Raji (cell line): ENCODE results near the gene CABP2.

Experiments used
- POLR2A ChIP-seq: IDR thresholded peaks from 2 replicates; pipeline ENCODE4 v1.6.1; 2011; ENCODE audit warnings: low read depth, low read length, control low read depth; ENCODE audit not compliant: insufficient read depth

The CABP2 gene

DNA sequence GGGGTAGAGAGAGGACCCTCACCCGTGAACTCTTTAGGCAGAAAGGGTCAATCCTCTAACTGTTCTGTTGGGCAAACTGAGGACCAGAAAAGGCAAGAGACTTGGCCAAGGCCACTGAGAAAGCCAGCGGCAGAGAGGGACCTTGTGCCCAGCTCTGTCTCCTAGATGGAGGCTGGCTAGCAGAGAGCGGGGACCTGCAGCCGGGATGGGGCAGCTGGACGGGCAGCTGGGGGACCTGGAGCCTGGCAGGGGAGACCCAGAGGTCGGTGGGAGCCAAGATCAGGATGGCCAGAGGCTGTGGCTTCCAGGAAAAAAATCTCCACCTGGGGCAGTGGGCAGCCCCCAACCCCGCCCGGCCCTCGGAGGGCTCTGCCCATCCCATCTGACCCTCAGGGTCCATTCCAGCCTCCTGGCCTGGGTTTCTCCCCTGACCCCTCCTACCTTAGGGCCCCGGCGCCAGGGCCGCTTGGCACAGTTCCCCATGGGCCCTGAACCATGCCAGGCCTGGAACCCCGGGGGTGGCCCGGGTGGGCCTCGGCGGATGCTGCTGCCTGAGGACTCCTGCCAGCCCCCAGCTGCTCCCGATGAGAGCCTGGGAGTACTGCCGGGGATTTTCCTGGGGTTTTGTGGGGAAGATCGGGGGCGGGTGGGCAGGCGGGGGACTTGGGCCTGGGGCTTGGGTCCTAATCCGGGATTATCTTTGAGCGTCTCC is at the start of gene CABP2:
Gene CABP2, minus strand, starts transcription at position 603 of the 712 bp plus-strand sequence. Its CDS starts 120 bp downstream, at position 483.
- no peak for TF ChIP-seq POLR2A

DNA sequence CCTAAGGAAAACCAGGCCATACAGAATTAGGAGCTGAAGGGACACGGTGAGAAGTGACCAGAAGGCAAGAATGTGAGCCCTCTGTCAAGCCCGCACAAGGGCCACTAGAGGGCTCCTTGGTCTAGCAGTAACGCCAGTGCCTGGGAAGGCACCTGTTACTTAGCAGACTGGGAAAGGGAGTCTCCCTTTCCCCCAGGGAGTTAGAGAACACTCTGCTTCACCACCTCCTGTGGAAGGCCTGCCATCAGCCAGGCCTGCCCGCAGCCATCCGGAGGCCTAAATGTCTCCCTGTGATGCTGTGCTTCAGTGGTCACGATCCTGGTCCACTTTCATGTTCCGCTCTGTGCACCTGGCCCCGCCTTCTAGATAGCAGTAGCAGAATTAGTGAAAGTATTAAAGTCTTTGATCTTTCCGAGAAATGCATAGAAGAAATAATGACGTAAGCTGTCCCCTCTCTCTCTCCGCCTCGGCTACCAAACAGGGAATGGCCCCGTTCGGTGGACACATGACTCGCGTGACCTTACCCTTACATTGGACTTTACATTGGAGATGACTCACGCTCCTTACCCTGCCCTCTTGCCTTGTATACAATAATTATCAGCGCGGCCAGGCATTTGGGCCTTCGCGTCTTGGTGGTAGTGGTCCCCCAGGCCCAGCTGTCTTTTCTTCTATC is 49.6 kb upstream of the CABP2 start:
- TF ChIP-seq POLR2A: no peak

DNA sequence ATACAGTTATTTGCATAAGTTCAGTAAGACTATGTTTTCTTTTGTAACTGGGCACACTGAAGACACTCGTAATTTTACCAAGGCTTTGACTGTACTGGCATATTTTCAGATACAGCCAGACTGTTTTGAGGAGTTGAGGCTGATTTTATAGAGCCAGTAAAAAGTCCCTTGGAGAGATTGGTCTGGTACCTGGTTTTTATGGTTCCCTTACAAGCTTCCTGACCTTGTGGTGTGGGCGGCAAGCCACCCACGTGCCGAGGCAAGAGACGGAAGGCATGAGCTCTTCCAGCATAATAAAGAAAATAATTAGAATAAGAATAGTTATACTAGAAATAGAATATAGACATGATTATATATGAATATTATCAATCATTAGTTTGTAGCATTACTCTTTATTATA is 49.1 kb upstream of the CABP2 start:
- no peak for TF ChIP-seq POLR2A

DNA sequence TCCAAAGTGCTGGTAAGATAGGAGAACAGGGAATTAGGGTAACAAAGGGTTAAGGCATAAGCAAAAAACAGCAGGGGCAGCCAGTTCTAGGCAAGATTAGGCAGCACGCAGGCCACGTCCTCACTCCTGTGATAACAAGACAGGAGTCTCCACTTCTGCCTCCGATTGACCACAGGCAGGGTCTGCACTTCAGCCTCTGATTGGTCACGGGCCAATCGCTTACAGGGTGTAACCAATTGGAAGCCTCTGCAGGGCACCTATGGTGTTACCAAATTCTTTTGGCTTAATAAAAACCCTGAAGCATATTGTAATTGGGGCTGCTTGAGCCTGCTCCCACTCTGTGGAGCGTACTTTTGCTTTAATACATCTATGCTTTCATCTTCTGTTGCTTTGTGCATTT is 48.2 kb upstream of the CABP2 start:
- no peak for TF ChIP-seq POLR2A

DNA sequence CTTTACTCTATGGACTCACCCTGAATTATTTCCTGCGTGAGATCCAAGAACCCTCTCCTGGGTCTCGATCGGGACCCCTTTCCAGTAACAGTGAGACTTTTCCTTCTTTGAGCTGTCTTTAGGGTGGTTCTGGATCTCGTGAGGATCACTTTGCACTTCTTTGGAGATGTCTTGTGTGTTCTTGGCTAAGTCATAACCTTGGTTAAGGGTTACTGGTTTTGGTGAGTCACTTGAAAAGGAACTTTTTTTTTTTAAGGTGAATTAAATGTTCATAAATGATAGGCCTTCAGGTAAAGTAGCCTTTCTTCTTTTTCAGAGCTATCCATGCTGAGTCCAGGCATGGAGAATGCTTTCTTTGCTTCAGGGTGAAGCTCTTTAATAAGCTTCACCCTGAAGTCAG is 41.0 kb upstream of the CABP2 start:
- TF ChIP-seq POLR2A: no peak

DNA sequence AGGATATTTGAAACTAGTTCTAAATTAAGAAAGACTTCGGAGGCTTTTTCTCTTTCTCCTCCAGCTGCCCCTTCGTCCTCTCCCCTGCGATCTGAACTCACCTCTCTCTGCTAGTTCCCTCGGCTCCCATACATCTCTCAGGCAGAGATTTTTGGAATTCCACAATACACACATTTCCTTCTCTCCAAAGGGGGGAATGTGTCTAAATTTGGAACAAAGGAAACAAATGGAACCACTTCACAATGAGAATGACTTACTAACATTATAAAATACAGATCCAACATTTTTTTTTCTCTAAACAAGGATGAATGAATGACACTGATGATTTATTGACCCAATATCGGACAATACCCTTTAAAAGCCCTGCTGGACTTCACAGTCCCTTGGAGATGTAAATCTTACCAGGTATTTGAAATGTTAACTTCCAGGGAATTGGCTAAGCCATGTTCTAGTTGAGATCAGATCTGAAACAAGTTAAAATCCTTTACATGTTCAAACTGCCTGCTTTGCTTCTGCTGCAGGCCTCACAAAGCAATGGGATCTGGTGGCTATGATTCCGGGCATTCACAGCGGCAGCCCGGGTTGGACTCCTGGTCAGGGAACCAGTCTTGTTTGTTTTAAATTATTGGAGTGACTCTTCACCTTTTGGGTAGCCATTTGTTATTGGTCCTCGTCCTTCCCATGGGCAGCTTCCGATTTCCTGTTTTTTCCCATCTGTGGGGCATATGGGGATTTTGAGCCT is 39.9 kb upstream of the CABP2 start:
- TF ChIP-seq POLR2A: no peak

DNA sequence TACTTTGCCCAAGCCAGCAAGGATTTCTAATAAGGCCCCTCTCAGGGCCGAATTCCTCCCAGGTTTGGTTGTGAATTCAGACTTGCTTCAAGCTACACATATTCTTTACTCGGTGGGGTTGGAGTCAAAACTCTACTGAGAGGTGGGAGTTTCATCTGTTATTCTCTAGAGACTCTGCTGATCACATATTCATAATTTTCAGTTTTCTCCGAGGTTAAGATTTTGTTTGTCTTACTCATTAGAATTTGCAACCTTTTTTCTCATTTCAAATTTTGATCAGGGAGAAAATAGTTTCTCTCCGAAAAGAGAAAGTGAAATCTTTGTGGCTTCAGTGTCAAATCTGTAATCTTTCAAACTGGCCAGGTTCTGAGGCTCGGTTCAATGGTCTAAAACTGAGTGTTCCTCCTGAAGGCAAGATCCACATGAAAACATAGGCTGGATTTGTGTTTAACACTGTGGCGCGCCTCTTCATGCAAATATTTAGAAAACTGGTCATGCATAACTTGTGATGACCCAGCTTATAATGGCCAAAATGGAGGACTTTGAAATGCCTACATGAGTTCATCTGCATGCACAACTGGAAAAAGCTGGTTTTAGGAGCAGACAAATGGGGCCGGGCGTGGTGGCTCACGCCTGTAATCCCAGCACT is 38.8 kb upstream of the CABP2 start:
- TF ChIP-seq POLR2A: no peak

DNA sequence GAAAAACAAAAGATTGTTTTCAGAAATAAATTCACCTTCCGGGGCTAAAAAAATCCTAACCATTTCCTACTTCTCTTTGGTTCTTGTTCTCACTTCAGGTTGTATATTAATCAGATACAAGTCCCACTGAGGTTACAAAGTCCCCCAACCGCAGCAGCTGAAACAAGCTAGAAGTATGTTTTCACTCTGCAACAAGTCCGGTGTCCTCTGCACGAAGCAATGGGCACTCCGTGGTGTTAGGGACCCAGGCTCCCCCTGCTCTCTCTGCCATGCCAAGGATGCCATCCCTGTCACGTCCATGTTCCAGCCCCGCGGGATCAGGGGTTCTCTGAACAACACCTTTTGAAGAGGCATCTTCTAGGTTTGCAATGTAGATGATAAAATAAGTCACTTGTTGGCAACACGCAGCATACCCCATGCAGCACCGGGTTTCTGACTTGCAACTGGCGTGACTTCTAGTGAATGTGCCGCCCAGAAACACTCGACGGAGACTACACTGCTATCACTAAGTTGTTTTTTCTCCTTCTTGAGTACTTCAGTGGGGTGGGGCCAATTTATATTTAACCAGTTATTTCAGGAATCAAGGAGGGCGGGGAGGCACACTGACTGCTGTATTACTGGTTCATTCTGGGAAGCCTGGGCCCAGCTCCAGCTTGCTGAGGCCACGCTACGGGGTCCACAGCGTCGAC is 35.0 kb upstream of the CABP2 start:
- TF ChIP-seq POLR2A: no peak

DNA sequence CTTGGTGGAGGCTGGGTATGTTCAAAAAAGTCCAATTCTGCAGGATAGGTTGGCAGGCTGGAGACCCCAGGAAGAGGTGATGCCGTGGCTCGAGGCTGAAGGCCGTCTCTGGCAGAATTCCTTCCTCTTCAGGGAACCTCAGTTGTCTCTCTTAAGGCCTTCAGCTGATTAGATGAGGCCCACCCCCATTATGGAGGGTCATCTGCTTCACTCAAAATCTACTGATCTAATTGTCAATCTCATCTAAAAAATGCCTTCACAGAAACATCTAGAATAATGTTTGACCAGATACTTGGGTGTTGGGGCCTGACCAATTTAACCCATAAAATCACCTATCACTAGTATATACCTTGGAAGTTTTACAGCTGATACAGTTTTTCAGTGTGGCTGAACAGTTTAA is 33.0 kb upstream of the CABP2 start:
- no peak for TF ChIP-seq POLR2A

DNA sequence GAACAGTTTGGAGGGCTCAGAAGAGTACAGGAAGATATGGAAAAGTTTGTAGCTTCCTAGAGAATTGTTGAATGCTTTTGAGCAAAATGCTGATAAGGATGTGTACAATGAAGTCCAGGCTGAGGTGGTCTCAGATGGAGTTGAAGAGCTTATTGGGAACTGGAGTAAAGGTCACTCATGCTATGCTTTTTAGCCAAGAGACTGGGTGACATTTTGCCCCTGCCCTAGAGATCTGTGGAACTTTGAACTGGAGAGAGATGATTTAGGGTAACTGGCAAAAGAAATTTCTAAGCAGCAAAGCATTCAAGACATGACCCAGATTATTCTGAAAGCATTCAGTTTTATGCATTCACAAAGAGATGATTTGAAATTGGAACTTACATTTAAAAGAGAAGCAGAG is 27.9 kb upstream of the CABP2 start:
- TF ChIP-seq POLR2A: no peak

DNA sequence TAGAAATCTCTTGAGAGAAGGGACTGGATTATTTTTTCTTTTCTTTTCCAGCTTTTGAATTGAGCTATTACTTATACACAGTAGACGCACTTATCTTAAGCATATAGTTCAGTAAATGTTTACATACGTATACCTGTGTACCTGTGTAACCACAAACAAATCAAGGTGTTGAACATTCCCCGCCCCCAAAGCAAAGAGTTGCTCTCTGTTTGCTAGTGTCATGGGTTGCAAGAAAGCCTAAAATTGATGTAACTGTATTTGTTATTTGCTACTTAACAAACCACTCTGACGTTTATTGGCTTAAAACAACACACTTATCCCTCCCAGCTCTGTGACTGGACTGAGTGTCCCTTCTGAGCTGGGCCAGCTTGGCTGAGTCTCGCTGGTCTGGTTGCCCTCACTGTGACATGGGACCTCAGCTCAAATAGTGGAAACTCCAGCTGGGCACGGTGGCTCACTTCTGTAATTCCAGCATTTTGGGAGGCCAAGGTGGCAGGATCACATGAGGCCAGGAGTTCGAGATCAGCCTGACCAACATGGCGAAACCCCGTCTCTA is 25.4 kb upstream of the CABP2 start:
- TF ChIP-seq POLR2A: no peak

DNA sequence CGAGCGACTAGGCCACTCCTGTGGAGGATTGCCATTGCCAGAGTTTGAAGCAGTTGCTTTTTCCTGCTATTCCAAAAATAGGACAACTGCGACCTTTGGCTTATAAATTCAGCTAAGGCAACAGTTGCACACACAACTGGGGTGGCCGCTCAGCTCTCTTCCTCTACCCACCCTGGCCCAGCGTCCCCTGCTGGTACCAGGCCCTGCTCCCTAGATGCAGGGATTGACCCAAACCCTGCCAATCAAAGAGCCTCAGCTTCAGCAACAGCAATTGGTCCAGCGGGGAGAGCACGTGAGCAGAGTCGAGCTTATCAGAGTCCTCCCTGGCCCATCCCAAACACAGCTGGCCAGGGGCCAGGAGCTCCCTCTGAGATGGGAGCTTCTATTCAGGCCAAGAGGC is 22.0 kb upstream of the CABP2 start:
- no peak for TF ChIP-seq POLR2A

DNA sequence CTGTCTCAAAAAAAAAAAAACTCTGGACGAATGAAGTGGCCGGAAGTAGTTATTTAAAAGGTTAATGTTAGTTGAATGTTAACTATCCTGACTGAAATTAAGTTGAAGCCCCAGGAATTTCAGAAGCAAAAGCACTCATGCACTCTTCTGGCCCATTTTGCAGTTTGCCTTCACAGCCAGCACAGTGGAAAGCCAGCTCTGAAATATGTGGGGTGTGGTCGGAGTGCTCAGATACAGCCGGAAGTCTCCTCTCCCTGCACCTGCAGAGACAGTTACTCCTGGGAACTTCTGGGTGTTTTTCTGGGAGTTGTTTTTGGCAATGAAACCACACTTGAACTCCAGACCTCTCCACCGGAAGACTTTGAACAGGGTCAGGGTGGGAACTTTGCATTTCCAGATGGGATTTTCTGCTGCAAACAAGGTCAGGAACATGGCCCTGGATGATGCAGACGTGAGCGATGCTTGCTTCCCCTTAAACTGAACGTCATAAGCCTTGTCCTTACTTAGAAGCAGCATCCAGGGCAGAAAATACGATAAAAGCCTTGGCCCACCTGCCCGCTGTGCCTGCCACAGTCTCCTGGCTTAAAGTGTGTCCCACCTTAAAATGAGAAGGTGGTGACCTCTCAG is 21.5 kb upstream of the CABP2 start:
- TF ChIP-seq POLR2A: no peak

DNA sequence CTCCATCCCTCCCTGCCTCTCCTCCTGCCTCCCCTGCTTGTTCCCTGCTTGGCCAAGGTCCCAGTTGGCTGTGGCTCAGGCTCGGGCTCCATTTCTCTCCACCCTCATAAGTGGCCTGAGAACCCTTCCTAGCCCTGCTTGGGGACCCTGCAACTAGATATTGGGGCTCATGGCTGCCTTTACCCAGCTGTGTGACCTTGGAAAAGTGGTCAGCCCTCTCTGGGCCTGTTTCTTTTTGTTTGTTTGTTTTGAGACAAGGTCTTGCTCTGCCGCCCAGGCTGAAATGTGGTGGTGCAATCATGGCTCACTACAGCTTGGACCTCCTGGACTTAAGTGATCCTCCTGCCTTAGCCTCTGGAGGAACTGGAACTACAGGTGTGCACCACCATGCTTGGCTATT is 20.3 kb upstream of the CABP2 start:
- TF ChIP-seq POLR2A: no peak
